LoVo (cell line): Measurements from ENCODE around the gene LIMS1.
A peak's percentile ranks its signal among the peaks of the same experiment; 100 is the strongest.
"Not testable (repeated sequence)": the region's sequence is repeated elsewhere in the genome, so short reads cannot be mapped to it uniquely, and the experiment has no call there.

Experiments used
- DNase-seq: peaks from one replicate; pipeline ENCODE4 v3.0.0-alpha.2; 2016; ENCODE audit warnings: low spot score

LIMS1 gene, protein sequence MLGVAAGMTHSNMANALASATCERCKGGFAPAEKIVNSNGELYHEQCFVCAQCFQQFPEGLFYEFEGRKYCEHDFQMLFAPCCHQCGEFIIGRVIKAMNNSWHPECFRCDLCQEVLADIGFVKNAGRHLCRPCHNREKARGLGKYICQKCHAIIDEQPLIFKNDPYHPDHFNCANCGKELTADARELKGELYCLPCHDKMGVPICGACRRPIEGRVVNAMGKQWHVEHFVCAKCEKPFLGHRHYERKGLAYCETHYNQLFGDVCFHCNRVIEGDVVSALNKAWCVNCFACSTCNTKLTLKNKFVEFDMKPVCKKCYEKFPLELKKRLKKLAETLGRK

GRCh38 chr2:108533832-108534583 lies at the start of gene LIMS1:
Gene LIMS1 (plus strand): TSS chr2:108534470. CDS start chr2:108534563, 93 bp downstream.
- peak; percentile 91 for DNase-seq

DNA sequence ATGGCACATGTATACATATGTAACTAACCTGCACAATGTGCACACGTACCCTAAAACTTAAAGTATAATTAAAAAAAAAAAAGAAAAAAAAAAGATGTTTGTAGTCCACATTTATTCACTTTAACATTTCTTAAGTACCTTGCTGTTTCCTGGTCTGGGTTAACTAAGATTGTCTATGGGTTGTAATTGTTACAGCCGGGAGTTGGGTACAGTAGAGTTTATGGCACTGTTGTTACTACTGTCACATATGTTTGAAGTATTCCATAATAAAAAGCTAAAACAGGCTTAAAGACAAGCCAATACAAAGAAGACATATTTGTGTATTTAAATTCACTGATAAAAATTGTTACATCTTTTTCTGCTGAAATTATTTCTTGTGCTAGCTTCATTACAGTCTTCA lies 49.0 kb upstream of the LIMS1 start:
- DNase-seq: no peak

DNA sequence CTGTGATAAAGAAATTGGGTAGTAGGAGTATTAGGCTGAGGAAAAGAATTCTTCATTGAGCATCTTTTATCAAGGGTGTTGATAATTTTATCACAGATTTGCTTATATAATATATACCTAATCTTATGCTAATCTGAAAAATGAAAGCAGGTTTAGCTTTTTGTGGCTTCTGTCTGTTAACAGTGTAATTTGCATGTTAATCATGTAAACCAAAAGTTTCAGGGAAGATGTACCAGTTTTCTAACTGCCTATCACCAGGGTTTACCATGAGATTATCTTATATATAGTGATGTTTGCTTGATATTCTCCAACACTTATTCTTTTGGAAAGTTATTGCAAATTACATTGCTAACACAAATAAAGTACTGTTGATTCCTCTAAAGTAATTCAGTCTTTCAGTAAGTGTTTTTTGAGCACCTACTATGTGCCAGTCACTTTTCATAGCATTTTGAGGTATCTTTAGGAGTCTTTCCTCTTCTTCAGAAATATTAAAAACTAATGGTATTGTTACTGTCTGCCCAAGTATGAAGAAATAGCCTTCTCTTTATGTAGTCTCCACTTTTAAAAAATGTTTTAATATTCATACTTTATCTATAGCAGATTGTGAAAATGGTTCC lies 43.7 kb upstream of the LIMS1 start:
- no peak for DNase-seq

DNA sequence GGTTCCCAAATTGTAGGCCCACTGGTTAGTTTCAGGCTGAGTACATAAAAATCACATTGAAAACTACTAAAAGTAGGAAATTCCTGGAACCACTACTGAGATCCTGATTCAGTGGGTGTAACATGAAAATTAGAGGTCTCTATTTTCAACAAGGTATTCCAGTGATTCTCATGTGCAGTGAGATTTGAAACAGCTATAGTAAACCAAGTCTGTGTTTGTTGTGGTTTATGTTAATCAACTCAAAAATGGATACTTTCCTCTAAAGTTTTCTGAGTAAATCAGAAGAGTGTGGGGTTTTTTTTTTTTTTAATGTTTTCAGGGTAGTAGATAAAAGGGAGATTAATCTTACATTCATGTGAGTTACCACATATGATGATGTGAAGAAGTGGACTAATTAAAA lies 42.4 kb upstream of the LIMS1 start:
- no peak for DNase-seq

DNA sequence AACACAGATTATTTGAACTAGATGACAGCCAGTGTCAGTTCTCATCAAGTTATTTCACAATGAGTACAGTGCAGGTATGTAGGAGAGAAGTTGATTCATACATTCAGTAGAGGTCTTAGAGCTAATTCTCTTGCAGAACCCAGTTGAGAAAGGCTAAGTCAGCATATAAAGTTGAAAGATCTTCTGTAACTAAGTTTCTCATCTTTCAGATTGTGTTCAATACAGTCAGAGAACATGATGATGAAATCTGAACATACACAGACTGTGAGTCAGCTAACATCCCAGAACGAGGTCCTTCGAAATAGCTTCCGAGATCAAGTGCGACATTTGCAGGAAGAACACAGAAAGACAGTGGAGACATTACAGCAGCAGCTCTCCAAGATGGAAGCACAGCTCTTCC lies 41.9 kb upstream of the LIMS1 start:
- no peak for DNase-seq

DNA sequence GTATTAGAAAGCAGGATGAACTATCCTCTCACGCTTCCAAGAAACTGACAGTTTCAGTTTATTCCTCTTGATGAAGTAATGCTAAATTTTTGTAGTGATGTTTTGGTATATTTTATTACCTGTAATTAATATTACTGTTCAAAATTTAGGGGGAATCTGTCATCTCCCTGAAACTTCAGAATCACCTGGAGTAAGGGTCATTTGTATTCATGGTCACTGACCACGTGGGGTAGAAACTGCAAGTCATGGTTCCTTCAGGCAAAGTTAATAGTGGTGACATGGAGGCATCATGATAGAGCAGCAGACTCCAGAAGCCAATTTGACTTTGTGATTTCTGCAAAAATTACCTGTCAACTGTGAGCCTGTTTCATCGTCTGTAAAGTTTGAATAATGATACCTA lies 38.1 kb upstream of the LIMS1 start:
- DNase-seq: not testable (repeated sequence)

DNA sequence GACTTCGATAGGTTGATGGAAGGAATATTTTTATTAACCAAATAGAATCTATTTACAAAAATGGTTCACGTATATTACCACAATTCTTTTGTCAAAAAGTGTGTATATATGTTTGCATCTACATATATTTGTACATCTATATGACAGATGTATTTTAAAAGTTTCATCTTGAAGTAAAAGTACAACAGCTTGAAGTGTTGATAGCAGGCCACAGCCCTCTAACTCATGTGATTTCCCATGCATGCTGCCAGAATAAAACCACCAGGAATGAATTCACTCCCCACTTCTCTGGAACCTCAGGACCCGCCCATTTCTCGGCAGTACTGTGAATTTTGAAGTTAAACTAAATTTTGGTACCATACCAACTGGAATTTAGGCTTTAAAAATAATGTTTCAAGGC lies 26.6 kb upstream of the LIMS1 start:
- not testable (repeated sequence) for DNase-seq

DNA sequence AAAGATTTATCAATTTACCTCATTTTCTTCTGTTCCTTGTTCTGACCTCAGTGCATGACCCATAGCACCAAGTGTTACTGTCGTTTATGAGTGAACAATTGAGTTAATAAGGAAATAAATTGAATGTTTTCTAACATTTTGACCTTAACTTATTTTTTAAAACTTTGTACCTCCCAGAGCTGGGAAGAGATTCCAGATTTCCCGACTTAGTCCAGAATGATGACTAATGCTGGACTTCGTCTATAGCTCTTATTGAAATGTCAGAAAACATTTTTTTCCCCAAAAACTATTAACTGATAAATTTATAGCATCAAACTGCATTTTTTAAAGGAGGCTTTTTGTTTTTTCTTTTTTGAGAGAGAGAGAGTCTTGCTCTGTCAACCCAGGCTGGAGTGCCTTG lies 21.8 kb upstream of the LIMS1 start:
- DNase-seq: not testable (repeated sequence)

DNA sequence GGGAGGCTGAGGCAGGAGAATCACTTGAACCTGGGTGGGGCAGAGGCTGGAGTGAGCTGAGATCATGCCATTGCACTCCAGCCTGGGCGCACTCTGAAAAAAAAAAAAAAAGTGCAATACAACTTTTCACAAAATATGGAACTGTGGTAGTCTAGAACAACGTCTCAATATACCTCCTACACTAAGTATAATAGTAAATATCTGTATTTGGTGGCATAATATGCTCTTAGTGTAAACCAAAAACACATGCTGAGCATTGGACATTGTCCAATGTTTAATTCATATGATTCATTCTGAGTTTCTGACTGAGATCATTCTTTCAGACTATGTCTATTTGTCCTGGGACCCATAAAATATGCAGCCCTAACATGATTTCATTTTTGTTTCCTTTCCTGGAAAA lies 19.8 kb upstream of the LIMS1 start:
- DNase-seq: not testable (repeated sequence)

- DNase-seq: not testable (repeated sequence)
Observed at GRCh38 chr2:108524688-108525087, 9.6 kb upstream of the LIMS1 start.

- not testable (repeated sequence) for DNase-seq
Observed at GRCh38 chr2:108525258-108525657, 9.0 kb upstream of the LIMS1 start.

DNA sequence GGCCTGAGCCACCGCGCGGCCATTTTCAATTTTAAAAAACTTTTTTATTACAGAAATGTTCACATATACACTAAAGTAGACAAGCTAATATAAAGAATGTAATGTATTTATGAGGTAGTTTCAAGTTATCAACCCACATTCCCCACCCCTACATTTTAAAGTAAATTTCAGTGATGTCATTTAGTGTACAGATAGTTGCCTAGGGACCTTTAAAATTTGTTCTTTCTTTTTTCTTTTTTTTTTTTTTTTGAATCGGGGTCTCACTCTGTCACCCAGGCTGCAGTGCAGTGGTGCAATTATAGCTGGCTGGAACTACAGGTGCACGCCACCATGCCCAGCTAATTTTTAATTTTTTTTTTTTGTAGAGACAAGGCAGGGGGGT lies 2.6 kb upstream of the LIMS1 start:
- no peak for DNase-seq

- DNase-seq: peak; percentile 29
Observed at GRCh38 chr2:108534584-108535356, 500 bp downstream of the LIMS1 start.

DNA sequence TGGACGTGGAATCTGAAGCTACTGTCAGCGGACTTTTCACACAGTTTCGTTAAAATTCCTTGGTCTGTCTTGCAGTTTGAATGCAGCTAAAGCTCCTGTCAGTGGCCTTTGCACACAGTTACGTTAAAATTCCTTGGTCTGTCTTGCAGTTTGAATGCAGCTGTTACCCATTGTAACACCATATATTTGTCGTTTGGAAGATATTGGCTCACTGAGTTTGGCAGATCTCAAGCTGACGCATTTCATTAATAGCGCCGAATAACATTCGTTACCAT lies 1.0 kb downstream of the LIMS1 start:
- no peak for DNase-seq

DNA sequence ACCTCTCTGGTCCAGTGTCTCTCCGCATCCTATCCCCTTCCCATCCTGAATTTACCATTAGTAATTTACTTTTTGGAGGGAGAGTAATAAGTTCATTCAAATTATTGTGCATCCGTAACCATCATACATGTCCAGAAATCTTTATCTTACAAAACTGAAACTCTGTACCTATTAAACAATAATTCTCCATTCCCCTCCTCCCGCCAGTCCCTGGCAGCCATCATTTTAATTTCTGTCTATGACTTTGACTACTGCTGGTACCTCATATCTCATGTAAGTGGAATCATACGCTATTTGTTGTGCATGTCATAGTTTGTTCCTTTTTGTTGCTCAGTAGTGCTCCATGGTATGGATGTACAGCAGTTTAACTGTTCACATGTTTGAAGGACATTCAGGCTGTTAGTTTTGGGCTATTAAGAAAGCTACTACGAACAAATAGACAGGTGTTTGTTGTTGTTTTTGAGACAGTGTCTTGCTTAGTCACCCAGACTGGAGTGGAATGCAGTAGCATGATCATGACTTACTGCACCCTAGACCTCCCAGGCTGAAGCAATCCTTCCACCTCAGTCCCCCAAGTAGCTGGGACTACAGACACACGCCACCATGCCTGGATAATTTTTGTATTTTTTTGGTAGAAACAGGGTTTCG lies 2.0 kb downstream of the LIMS1 start:
- DNase-seq: no peak

DNA sequence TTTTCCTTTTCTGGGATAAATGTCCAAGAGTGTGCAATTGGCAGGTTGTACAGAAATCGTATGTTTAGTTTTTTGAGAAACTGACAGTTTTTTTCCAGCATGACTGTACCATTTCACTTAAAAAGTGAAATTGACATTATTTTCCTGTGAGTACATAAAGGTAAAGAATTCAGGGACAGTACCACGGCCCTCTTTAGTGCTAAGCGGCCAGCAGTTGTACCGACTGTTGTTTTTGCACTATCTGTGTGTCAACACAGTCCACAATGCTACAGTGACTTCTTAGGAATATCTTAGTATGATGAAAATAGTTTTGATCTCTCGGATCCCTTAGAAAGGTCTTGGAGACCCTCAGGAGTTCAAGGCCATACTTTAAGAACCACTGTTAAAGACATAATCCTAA lies 2.6 kb downstream of the LIMS1 start:
- DNase-seq: no peak

DNA sequence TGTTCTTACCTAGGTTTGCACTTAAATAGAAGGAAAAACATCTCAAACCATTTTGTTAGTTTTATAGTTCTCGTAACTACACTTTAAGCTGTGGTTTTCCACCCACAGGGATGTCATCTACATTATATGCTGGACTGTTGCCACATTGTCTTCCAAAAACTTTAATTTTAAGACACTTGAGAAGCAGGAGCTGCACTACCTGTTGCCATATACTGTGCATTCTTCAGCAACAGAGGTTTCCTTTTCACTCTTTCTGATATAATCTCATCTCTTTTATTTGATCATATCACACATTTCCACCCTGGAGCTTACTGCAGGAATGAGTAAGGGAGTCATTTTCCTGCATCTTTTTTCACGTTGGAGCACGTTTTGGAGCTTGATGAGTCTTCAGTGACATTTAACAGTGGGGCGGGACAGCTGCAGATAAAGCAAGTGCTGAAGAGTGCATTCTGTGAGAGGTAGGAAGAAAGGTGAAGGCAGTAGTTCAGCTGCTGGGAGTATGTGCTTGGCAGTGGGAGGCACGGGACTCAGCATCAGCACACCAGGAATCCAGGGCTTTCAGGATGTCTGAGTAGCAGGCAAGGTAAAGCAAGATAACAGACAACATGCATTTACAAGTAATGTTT lies 3.8 kb downstream of the LIMS1 start:
- no peak for DNase-seq

GRCh38 chr2:108541451-108541850 lies 7.2 kb downstream of the LIMS1 start:
- no peak for DNase-seq

GRCh38 chr2:108542071-108542470 lies 7.8 kb downstream of the LIMS1 start:
- no peak for DNase-seq

- no peak for DNase-seq
Observed at GRCh38 chr2:108547606-108548005, 13.3 kb downstream of the LIMS1 start.

DNA sequence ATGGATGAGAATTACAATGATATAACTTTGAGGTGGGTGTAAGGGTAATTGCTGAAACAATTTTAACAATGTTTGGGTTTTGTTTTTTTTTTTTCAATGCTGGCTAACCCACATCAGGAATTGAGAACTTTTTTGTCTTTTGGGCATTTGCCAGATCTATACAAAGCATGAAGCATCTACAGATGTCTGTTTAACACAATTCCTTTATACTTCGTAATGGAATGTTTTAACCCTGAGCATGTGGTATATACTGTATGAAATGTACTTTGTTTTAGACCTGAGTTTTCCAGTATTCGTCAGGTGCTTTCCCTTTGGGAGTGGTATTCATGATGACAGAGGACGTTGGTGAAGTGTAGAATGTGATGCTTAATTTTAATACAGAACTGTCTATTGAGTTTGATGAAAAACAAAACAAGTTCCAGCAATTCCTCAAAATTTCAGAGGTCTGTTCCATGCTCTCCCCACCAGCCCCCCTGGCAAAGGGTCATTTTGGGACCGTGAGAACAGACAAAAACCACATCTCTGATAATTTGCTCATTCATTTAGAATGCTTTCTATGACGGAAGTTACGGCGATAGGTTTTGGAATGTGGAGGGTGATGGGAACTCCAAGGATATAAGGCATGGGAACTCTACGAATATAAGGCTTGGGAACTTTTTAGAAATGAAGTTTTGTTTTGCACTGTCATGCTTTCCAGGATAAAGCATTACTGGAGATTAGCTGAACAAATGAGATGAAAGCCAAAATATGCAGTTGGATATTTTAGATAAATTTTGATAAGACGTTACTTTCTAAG lies 14.1 kb downstream of the LIMS1 start:
- no peak for DNase-seq
